CD14-positive monocyte (primary cell): ENCODE results near the gene SLC6A7. TPM values are rescaled to one million over a fixed set of nuclear protein-coding genes. Genes with fewer than 3 reads are reported as not detected.
A peak's percentile ranks its signal among the peaks of the same experiment; 100 is the strongest.

Experiments used
- DNase-seq, 3 donors: peaks; one replicate each; pipeline ENCODE4 v3.0.0-alpha.2; 2011 to 2022
- H2AFZ ChIP-seq: 2 replicates; pipeline ENCODE4 v1.6.0; 2012; ENCODE audit warnings: mild to moderate bottlenecking, low read depth, low read length, inconsistent platforms; ENCODE audit not compliant: insufficient read depth, poor library complexity, severe bottlenecking
- H3K27ac ChIP-seq, 2 donors: 1 replicate in 1 of 2; 2 replicates in 1 of 2; pipeline ENCODE4 v1.5.1; 2012 to 2013; ENCODE audit warnings: low read length in 2 of 2, control low read depth in 1 of 2, inconsistent platforms in 1 of 2, low read depth in 1 of 2, mild to moderate bottlenecking in 1 of 2
- H3K27me3 ChIP-seq, 2 donors: one replicate each; pipeline versions ENCODE4 v1.6.0 to v1.6.1; 2011 to 2013; ENCODE audit warnings: low read length in 2 of 2; ENCODE audit not compliant: control insufficient read depth in 2 of 2, insufficient read depth in 2 of 2
- H3K36me3 ChIP-seq, 2 donors: replicated peaks in 1 of 2; 1 replicate in 1 of 2; 2 replicates in 1 of 2; pipeline versions ENCODE4 v1.5.1 to v1.6.1; 2012 to 2013; ENCODE audit warnings: low read length in 2 of 2, control low read depth in 1 of 2, inconsistent platforms in 1 of 2, mild to moderate bottlenecking in 1 of 2; ENCODE audit not compliant: insufficient read depth in 2 of 2, control insufficient read depth in 1 of 2
- H3K4me1 ChIP-seq, 2 donors: 1 replicate in 1 of 2; 2 replicates in 1 of 2; pipeline versions ENCODE4 v1.5.1 to v1.6.1; 2012 to 2013; ENCODE audit warnings: low read length in 2 of 2, control low read depth in 1 of 2, inconsistent platforms in 1 of 2, mild to moderate bottlenecking in 1 of 2, moderate library complexity in 1 of 2; ENCODE audit not compliant: insufficient read depth in 2 of 2, control insufficient read depth in 1 of 2
- H3K4me2 ChIP-seq: replicated peaks from 2 replicates; pipeline ENCODE3; 2012; ENCODE audit warnings: low read length, moderate library complexity, mild to moderate bottlenecking; ENCODE audit not compliant: poor library complexity, severe bottlenecking; ENCODE audit errors: extremely low read depth
- H3K4me3 ChIP-seq, 3 experiments: fragments of 200-600 bp in 1 of 3; sonication (generic) in 1 of 3; replicated peaks in 1 of 3; 1 replicate in 2 of 3; 2 replicates in 1 of 3; pipeline ENCODE4 v1.5.1; 2011 to 2013; ENCODE audit warnings: low read length in 3 of 3, mild to moderate bottlenecking in 3 of 3, control low read depth in 2 of 3, low read depth in 2 of 3, inconsistent platforms in 1 of 3, moderate library complexity in 1 of 3
- H3K79me2 ChIP-seq: 2 replicates; pipeline ENCODE4 v1.6.0; 2012; ENCODE audit warnings: mild to moderate bottlenecking, control low read depth, inconsistent platforms, low read length, moderate library complexity; ENCODE audit not compliant: insufficient read depth
- H3K9ac ChIP-seq: 2 replicates; pipeline ENCODE4 v1.6.0; 2017; ENCODE audit warnings: low read length, mild to moderate bottlenecking; ENCODE audit not compliant: insufficient read depth, poor library complexity, severe bottlenecking
- H3K9me3 ChIP-seq, 2 donors: replicated peaks in 1 of 2; 1 replicate in 1 of 2; 2 replicates in 1 of 2; pipeline versions ENCODE4 v1.5.1 to v1.6.1; 2012 to 2013; ENCODE audit warnings: low read length in 2 of 2, control low read depth in 1 of 2; ENCODE audit not compliant: control insufficient read depth in 1 of 2, insufficient read depth in 1 of 2
- H4K20me1 ChIP-seq: 2 replicates; pipeline ENCODE4 v1.6.0; 2012; ENCODE audit warnings: mild to moderate bottlenecking, low read length, control low read depth, moderate library complexity; ENCODE audit not compliant: insufficient read depth
- H3K27ac Mint-ChIP-seq, 7 donors: one replicate each; pipeline ENCODE4 v1.8.0; 2020; ENCODE audit warnings: mild to moderate bottlenecking in 7 of 7, mixed read lengths in 7 of 7, moderate library complexity in 6 of 7, inconsistent platforms in 2 of 7
- H3K27me3 Mint-ChIP-seq, 3 donors: one replicate each; pipeline ENCODE4 v1.8.0; 2021 to 2022; ENCODE audit warnings: low read depth in 3 of 3, mild to moderate bottlenecking in 3 of 3, mixed read lengths in 3 of 3, moderate library complexity in 3 of 3, inconsistent platforms in 1 of 3
- H3K36me3 Mint-ChIP-seq, 2 donors: one replicate each; pipeline ENCODE4 v1.8.0; 2020; ENCODE audit warnings: mixed read lengths in 2 of 2, inconsistent platforms in 1 of 2, mild to moderate bottlenecking in 1 of 2
- H3K4me1 Mint-ChIP-seq: one replicate; pipeline ENCODE4 v1.8.0; 2020; ENCODE audit warnings: mild to moderate bottlenecking, mixed read lengths
- H3K4me3 Mint-ChIP-seq, 2 donors: one replicate each; pipeline ENCODE4 v1.8.0; 2020; ENCODE audit warnings: mild to moderate bottlenecking in 2 of 2, mixed read lengths in 2 of 2, moderate library complexity in 1 of 2
- H3K9me3 Mint-ChIP-seq, 7 donors: one replicate each; pipeline ENCODE4 v1.8.0; 2020 to 2022; ENCODE audit warnings: mixed read lengths in 7 of 7, mild to moderate bottlenecking in 6 of 7, moderate library complexity in 6 of 7, inconsistent platforms in 2 of 7
- CTCF ChIP-seq: fragments of 200-600 bp; IDR thresholded peaks from one replicate; pipeline ENCODE4 v1.8.0; 2022; ENCODE audit warnings: antibody characterized with exemption, mild to moderate bottlenecking
- WGBS: methylation state at CpG from one replicate; pipeline ENCODE4 v1.1.5; 2013; ENCODE audit warnings: missing lambda C conversion rate; ENCODE audit not compliant: insufficient coverage; 5-methylcytosine and 5-hydroxymethylcytosine counted together
- intact Hi-C, 2 donors: fragments of 100-400 bp; cut with micrococcal nuclease; formaldehyde crosslinking; loops; one replicate each; pipeline versions ENCODE4 v1.15.0 to v1.15.1; 2023
- polyA plus RNA-seq, 3 donors: library from polyadenylated mRNA; depleted of rRNA in 1 of 3; unstranded in 2 of 3; stranded (reverse) in 1 of 3; fragments of 300-500 nt in 2 of 3; fragments of >200 nt in 1 of 3; fragmentation: Illumina TruSeq in 2 of 3; gene quantifications; 1 replicate in 2 of 3; 2 replicates in 1 of 3; pipeline ENCODE4 v1.2.3, GENCODE V29; 2012 to 2021

Gene SLC6A7
- polyA plus RNA-seq, 3 donors, result 0.07 TPM; not detected in 2

GRCh38 chr5:150166037-150166649 lies 23.7 kb upstream of the SLC6A7 start:
- no peak overlapping the region for H3K27ac ChIP-seq
- intact Hi-C loops, result no loop called here
- H2AFZ ChIP-seq, result no peak overlapping the region
- Mint-ChIP-seq H3K36me3 (peaks cover 0 to 6% of the 10 kb centered on the region in 2 donors), H3K4me1 (peaks cover 8% of the 10 kb centered on the region), H3K27me3 (peaks cover 47 to 53% (median 52%) of the 10 kb centered on the region in 3 donors), H3K27ac (no peak overlapping the region), H3K4me3 (peak overlapping the region in 1 of 2 donors; percentile 77), H3K9me3 (peaks cover 0 to 7% (median 4%) of the 10 kb centered on the region in 7 donors)
- H3K9me3 ChIP-seq, result peaks cover 0 to 11% of the 10 kb centered on the region in 2 donors
- 86% methylated on average over 20 of the region's 27 CpGs for WGBS
- no peaks in the 10 kb centered on the region for H4K20me1 ChIP-seq
- no peaks in the 10 kb centered on the region for H3K79me2 ChIP-seq
- H3K36me3 ChIP-seq, result no peaks in the 10 kb centered on the region
- no peak overlapping the region for H3K9ac ChIP-seq
- DNase-seq, result no peak
- H3K4me1 ChIP-seq, result no peaks in the 10 kb centered on the region
- no peak overlapping the region for H3K4me3 ChIP-seq
- H3K4me2 ChIP-seq, result no peak overlapping the region
- no peak for TF ChIP-seq CTCF
- H3K27me3 ChIP-seq, result peaks cover 41 to 54% of the 10 kb centered on the region in 2 donors

- TF ChIP-seq CTCF, result no peak
- Histone ChIP-seq H3K9me3 (peaks cover 0 to 11% of the 10 kb centered on the region in 2 donors), H3K36me3 (no peaks in the 10 kb centered on the region), H3K4me1 (no peaks in the 10 kb centered on the region), H3K9ac (no peak within 1 kb of the TSS), H3K79me2 (no peaks in the 10 kb centered on the region), H4K20me1 (no peaks in the 10 kb centered on the region), H2AFZ (no peak within 1 kb of the TSS), H3K4me3 (no peak within 1 kb of the TSS), H3K27me3 (peaks cover 41 to 54% of the 10 kb centered on the region in 2 donors), H3K27ac (no peak within 1 kb of the TSS), H3K4me2 (no peak within 1 kb of the TSS)
- Mint-ChIP-seq H3K4me1 (peaks cover 8% of the 10 kb centered on the region), H3K4me3 (peak within 1 kb of the TSS in 1 of 2 donors; percentile 86), H3K9me3 (peaks cover 0 to 7% (median 5%) of the 10 kb centered on the region in 7 donors), H3K27ac (no peak within 1 kb of the TSS), H3K27me3 (peaks cover 49 to 53% (median 52%) of the 10 kb centered on the region in 3 donors), H3K36me3 (peaks cover 0 to 6% of the 10 kb centered on the region in 2 donors)
- 29% methylated on average over 92 of the region's 93 CpGs for WGBS
- intact Hi-C loops, result no loop called here
- no peak for DNase-seq
Measured at GRCh38 chr5:150166650-150167511, 23.0 kb upstream of the SLC6A7 start, which contains the start of gene CDX1. TSS of gene CDX1 (plus strand) at chr5:150166778. CDS start at chr5:150166877, 99 bp downstream.
